MCF 10A (cell line): ENCODE data around the gene MAD1L1. TPM values are rescaled to one million over a fixed set of nuclear protein-coding genes. Genes with fewer than 3 reads are reported as not detected.
"Not testable (repeated sequence)": the region's sequence is repeated elsewhere in the genome, so short reads cannot be mapped to it uniquely, and the experiment has no call there.

Experiments
- BruUV-seq: library from RNA; stranded (reverse); fragments of 400-500 nt; replicated peaks from 2 replicates; lab custom pipeline; 2021; lab: Mats Ljungman, UMichigan
- CTCF ChIA-PET: fragments of 300-600 bp; sonication (Branson Sonifier 250); formaldehyde crosslinking; extraction: SDS; loops from one replicate; lab custom pipeline; 2021; ENCODE audit warnings: antibody characterized with exemption, inconsistent platforms; lab: Yijun Ruan, JAX
- POLR2A ChIA-PET: fragments of 300-600, 350-650 bp; sonication (Branson Sonifier 250); formaldehyde crosslinking; extraction: SDS; loops from one replicate; lab custom pipeline; 2020; ENCODE audit warnings: antibody characterized with exemption, inconsistent platforms; lab: Yijun Ruan, JAX
- DNase-seq: peaks from one replicate; pipeline ENCODE4 v3.0.0-alpha.2; 2018; ENCODE audit not compliant: unreplicated experiment
- H3K27ac Mint-ChIP-seq: one replicate; pipeline ENCODE4 v1.8.0; 2022; ENCODE audit warnings: mild to moderate bottlenecking, low read depth, mixed read lengths; ENCODE audit not compliant: unreplicated experiment
- H3K27me3 Mint-ChIP-seq: one replicate; pipeline ENCODE4 v1.8.0; 2022; ENCODE audit warnings: mixed read lengths; ENCODE audit not compliant: insufficient read depth, unreplicated experiment
- H3K36me3 Mint-ChIP-seq: one replicate; pipeline ENCODE4 v1.8.0; 2022; ENCODE audit warnings: mild to moderate bottlenecking, moderate library complexity, mixed read lengths; ENCODE audit not compliant: insufficient read depth, unreplicated experiment
- H3K4me1 Mint-ChIP-seq: one replicate; pipeline ENCODE4 v1.8.0; 2022; ENCODE audit warnings: mixed read lengths; ENCODE audit not compliant: insufficient read depth, unreplicated experiment
- H3K4me3 Mint-ChIP-seq: one replicate; pipeline ENCODE4 v1.8.0; 2022; ENCODE audit warnings: mild to moderate bottlenecking, moderate library complexity, mixed read lengths; ENCODE audit not compliant: unreplicated experiment
- H3K9me3 Mint-ChIP-seq: one replicate; pipeline ENCODE4 v1.8.0; 2022; ENCODE audit warnings: mixed read lengths; ENCODE audit not compliant: unreplicated experiment
- intact Hi-C: fragments of 100-400 bp; cut with micrococcal nuclease; formaldehyde crosslinking; loops from 2 replicates; pipeline ENCODE4 v1.14.1; 2022
- total RNA-seq: library from RNA; stranded (reverse); gene quantifications from 2 replicates; pipeline ENCODE4 v1.2.3, GENCODE V29; 2022
- TF ChIP-seq, protein P1 (sequence below): fragments of 200-600 bp; IDR thresholded peaks from one replicate; pipeline ENCODE4 v1.8.0; 2022; ENCODE audit warnings: antibody characterized with exemption, mild to moderate bottlenecking; ENCODE audit not compliant: unreplicated experiment

Gene MAD1L1
- total RNA-seq, 1 experiment from 2014 or later, result 25.2 TPM

DNA sequence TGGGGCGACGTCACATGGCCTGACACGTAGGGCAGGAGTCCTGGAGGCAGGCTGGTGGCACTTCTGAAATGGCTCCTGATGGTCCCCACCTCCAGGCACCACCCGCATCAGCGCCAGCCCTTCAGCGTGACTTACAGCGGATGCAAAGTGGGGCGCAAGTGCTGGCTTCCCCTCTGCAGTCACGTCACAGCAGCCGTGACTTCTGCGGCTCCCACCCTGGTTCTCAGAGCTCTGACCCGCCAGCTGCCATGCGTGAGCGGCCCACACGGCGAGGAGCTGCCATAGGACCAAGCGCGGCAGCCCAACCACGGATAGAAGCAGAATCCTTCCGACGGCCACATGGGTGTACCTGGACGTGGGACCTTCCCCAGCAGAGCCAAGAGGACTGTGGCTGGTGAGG is 403.6 kb downstream of the MAD1L1 start:
- TF ChIP-seq, protein P1, sequence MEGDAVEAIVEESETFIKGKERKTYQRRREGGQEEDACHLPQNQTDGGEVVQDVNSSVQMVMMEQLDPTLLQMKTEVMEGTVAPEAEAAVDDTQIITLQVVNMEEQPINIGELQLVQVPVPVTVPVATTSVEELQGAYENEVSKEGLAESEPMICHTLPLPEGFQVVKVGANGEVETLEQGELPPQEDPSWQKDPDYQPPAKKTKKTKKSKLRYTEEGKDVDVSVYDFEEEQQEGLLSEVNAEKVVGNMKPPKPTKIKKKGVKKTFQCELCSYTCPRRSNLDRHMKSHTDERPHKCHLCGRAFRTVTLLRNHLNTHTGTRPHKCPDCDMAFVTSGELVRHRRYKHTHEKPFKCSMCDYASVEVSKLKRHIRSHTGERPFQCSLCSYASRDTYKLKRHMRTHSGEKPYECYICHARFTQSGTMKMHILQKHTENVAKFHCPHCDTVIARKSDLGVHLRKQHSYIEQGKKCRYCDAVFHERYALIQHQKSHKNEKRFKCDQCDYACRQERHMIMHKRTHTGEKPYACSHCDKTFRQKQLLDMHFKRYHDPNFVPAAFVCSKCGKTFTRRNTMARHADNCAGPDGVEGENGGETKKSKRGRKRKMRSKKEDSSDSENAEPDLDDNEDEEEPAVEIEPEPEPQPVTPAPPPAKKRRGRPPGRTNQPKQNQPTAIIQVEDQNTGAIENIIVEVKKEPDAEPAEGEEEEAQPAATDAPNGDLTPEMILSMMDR, result no peak
- no peak overlapping the region for H3K27ac Mint-ChIP-seq
- H3K4me1 Mint-ChIP-seq, result no peaks in the 10 kb centered on the region
- intact Hi-C loops, result no loop called here
- CTCF ChIA-PET, result no interaction called here
- no peak overlapping the region for H3K4me3 Mint-ChIP-seq
- H3K27me3 Mint-ChIP-seq, result no peaks in the 10 kb centered on the region
- BruUV-seq, result no TSS peak
- peaks cover 5% of the 10 kb centered on the region for H3K36me3 Mint-ChIP-seq
- H3K9me3 Mint-ChIP-seq, result peaks cover 15% of the 10 kb centered on the region
- POLR2A ChIA-PET, result no interaction called here
- no peak for DNase-seq

DNA sequence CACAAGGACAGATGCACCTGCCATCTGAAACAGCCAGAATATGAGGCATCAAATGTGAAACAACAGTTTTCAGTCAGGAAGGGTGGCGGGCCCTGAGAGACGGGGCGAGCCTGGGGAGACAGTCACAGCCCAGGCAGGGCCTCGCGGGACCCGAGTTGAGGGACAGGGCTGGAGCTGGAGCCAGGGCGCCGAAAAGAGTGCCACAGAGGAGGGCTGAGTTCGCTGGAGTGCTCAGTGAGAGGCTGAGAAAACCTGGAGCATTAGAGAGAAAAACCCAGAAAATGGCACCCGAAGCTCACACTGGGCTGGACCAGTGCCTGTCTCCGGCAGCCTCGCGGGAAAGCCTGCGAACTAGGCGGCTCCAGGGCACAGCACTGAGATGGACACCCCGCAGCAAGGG is 404.6 kb downstream of the MAD1L1 start:
- H3K4me3 Mint-ChIP-seq, H3K4me1 Mint-ChIP-seq, DNase-seq, CTCF ChIA-PET, H3K27me3 Mint-ChIP-seq, BruUV-seq, POLR2A ChIA-PET, H3K36me3 Mint-ChIP-seq, H3K27ac Mint-ChIP-seq, intact Hi-C loops: not testable (repeated sequence)
- H3K9me3 Mint-ChIP-seq, result peaks cover 15% of the 10 kb centered on the region

DNA sequence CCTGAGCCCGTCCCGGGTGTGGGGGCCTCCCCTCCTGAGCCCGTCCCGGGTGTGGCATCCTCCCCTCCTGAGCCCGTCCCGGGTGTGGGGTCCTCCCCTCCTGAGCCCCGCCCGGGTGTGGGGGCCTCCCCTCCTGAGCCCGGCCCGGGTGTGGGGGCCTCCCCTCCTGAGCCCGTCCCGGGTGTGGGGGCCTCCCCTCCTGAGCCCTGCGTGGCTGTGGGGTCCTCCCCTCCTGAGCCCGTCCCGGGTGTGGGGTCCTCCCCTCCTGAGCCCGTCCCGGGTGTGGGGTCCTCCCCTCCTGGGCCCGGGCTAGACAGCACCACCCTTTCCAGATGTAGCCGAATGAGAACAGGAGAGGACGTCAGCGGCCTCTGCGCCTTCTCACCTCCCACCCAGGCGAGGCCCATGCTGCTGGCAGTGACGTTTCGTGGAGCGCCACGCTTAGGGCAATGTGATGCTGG is 405.2 kb downstream of the MAD1L1 start:
- peaks cover 15% of the 10 kb centered on the region for H3K9me3 Mint-ChIP-seq
- H3K4me3 Mint-ChIP-seq, CTCF ChIA-PET, BruUV-seq, H3K36me3 Mint-ChIP-seq, DNase-seq, H3K4me1 Mint-ChIP-seq, POLR2A ChIA-PET, H3K27me3 Mint-ChIP-seq, H3K27ac Mint-ChIP-seq, intact Hi-C loops: not testable (repeated sequence)

DNA sequence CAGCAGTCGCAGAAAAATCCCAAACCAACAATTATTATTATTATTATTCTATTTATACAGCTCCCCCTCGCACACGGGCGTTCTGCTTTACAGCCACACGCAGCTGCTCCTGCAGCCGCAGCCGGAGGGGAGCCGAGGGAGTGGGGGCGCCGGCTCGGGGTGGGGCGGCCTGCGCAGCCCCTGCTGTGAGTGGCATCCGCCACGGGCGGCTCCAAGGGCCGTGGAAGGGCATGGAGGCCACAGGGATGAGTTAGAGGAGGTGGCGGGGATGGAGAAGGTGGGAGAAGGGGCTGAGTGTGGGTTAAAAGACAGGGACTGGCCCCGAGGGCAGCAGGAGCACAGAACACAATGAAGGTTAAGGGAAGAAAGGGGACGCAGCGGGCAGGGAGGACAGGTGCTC is 405.8 kb downstream of the MAD1L1 start:
- H3K27ac Mint-ChIP-seq, BruUV-seq, POLR2A ChIA-PET, H3K27me3 Mint-ChIP-seq, intact Hi-C loops, H3K36me3 Mint-ChIP-seq, H3K4me3 Mint-ChIP-seq, H3K4me1 Mint-ChIP-seq, DNase-seq: not testable (repeated sequence)
- CTCF ChIA-PET, result interaction anchor here (0.7 kb wide), 1 partner anchor 116 kb away, joined by 3 read pairs; no protein-coding TSS in a partner anchor
- peaks cover 15% of the 10 kb centered on the region for H3K9me3 Mint-ChIP-seq

DNA sequence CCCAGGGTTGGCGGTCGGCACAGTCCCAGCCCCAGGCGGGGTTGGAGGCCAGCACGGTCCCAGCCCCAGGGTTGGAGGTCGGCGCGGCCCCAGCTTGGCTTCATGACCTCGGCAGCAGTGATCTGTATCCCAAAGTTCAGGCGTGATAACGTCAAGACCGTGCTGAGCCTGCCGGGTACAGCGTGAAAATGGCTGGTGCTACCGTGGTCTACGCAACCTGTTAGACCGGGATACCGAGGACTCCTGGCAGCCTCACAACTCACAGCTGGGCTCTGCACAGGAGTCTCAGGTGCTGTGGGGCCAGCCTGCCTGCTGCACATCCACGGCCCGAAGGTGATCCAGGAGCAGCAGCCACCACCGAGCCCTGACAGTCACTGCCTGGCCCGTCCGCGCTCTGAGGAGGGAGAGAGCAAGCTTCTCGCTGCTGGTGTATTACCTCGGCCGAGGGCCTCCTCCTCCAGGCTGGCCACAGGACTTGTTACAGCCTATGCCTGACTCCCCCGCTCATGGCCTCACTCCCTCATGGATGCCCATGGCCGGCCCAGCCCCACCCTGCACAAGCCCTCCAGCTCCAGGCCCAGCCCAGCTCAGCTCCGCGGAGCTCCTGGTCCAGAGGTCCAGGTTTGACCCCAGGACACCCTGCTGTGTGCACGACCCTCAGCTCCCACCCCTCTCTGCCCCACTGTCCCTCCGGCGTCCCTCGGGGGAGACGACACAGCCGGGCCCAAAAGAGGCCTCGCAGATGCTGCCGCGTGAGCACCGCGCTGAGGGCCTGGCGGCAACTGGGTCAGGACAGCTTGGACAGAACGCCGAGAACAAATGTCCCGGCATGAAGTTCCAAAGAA is 406.6 kb downstream of the MAD1L1 start:
- intact Hi-C loops, result no loop called here
- no peak overlapping the region for H3K27ac Mint-ChIP-seq
- no peak for DNase-seq
- TF ChIP-seq, protein P1, result no peak
- peaks cover 15% of the 10 kb centered on the region for H3K9me3 Mint-ChIP-seq
- POLR2A ChIA-PET, result no interaction called here
- H3K27me3 Mint-ChIP-seq, result no peaks in the 10 kb centered on the region
- CTCF ChIA-PET, result interaction anchor here (0.7 kb wide), 1 partner anchor 116 kb away, joined by 3 read pairs; no protein-coding TSS in a partner anchor
- H3K4me1 Mint-ChIP-seq, result no peaks in the 10 kb centered on the region
- BruUV-seq, result no TSS peak
- H3K36me3 Mint-ChIP-seq, result peaks cover 5% of the 10 kb centered on the region
- no peak overlapping the region for H3K4me3 Mint-ChIP-seq

DNA sequence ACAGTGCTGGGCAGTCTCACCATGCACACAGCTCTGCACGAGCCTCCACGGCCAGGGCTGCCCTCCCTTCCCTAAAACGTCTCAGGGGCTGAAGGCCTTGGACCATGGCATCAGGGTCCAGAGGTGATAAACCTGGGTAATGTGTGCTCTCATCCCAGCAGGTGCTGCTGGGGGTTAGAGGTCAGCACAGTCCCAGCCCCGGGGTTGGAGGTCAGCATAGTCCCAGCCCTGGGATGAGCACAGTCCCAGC is 407.2 kb downstream of the MAD1L1 start:
- H3K27ac Mint-ChIP-seq, H3K36me3 Mint-ChIP-seq, DNase-seq, H3K27me3 Mint-ChIP-seq, H3K4me1 Mint-ChIP-seq, H3K4me3 Mint-ChIP-seq, POLR2A ChIA-PET, intact Hi-C loops, BruUV-seq, CTCF ChIA-PET: not testable (repeated sequence)
- H3K9me3 Mint-ChIP-seq, result peaks cover 15% of the 10 kb centered on the region

DNA sequence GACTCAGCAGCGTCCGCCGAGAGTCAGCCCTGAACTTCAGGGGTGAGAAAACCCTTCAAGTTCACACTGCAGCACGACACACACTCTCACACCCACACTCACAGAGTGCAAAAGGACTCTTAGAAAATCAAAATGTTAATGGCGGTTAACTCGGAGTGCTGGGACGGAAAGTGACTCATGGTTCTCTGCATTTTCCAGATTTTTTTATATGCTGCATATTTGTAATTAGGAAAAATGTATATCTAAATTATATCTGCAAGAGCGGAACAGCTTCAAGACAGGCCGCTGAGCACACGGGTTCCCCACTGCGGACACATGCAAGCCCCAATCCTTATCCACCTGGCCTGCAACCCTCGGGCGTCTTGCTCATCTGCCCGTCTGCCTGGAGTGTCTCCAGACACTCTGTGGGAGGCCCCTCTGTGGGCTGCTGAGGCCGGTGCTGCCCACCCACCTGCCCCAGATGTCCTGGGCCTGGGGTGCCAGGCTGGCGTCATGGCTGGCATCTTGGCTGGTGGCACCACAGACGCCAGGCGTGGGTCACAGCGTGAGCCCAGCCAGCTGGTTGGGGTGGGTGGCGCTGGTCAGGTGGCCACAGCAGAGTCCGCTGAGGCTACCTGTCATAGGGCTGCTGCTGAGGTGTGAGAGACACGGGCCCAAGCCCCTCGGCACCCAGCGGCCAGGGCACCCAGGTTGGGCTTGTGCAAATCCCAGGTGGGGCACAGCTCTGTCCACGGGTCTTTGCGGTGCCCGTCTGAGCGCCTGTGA is 407.7 kb downstream of the MAD1L1 start:
- CTCF ChIA-PET, POLR2A ChIA-PET, H3K27me3 Mint-ChIP-seq, H3K36me3 Mint-ChIP-seq, H3K4me3 Mint-ChIP-seq, DNase-seq, H3K27ac Mint-ChIP-seq, H3K4me1 Mint-ChIP-seq, BruUV-seq, intact Hi-C loops: not testable (repeated sequence)
- peaks cover 15% of the 10 kb centered on the region for H3K9me3 Mint-ChIP-seq
